HG02642 (cell line): ENCODE data around the gene MARVELD1.

Experiments
- ATAC-seq: cut with Tn5 transposase; IDR thresholded peaks from one replicate; pipeline ENCODE4 v1.9.1; 2021; ENCODE audit warnings: mild to moderate bottlenecking; ENCODE audit not compliant: unreplicated experiment, poor library complexity

The MARVELD1 gene

GRCh38 chr10:97719602-97720001 lies 6.1 kb downstream of the MARVELD1 start:
- ATAC-seq: no peak

GRCh38 chr10:97721871-97722780 lies 8.6 kb downstream of the MARVELD1 start:
- ATAC-seq: no peak

GRCh38 chr10:97723001-97723400 lies 9.5 kb downstream of the MARVELD1 start:
- ATAC-seq: no peak

- ATAC-seq: no peak
Measured at GRCh38 chr10:97724341-97724941, 10.9 kb downstream of the MARVELD1 start.

- no peak for ATAC-seq
Measured at GRCh38 chr10:97726636-97727178, 13.2 kb downstream of the MARVELD1 start.

- ATAC-seq: no peak
Measured at GRCh38 chr10:97729014-97729413, 15.5 kb downstream of the MARVELD1 start.

GRCh38 chr10:97731346-97732051 lies 18.0 kb downstream of the MARVELD1 start:
- ATAC-seq: no peak

GRCh38 chr10:97732052-97732359 lies 18.5 kb downstream of the MARVELD1 start:
- no peak for ATAC-seq

- no peak for ATAC-seq
Measured at GRCh38 chr10:97733256-97733655, 19.7 kb downstream of the MARVELD1 start.

- no peak for ATAC-seq
Measured at GRCh38 chr10:97734021-97734420, 20.5 kb downstream of the MARVELD1 start.

GRCh38 chr10:97736403-97736901 lies 22.9 kb downstream of the MARVELD1 start:
- ATAC-seq: peak; percentile 23

GRCh38 chr10:97736902-97737769 lies 23.6 kb downstream of the MARVELD1 start, which contains the start of gene ZFYVE27:
TSS of gene ZFYVE27 (plus strand) at chr10:97737128. CDS start at chr10:97738478, 1,350 bp downstream.
- ATAC-seq: peak; percentile 89

- peak; percentile 9 for ATAC-seq
Measured at GRCh38 chr10:97737770-97738265, 24.3 kb downstream of the MARVELD1 start.

GRCh38 chr10:97738616-97739015 lies 25.1 kb downstream of the MARVELD1 start:
- ATAC-seq: no peak

- no peak for ATAC-seq
Measured at GRCh38 chr10:97740613-97741012, 27.1 kb downstream of the MARVELD1 start.

- ATAC-seq: no peak
Measured at GRCh38 chr10:97743169-97743943, 29.8 kb downstream of the MARVELD1 start.

- no peak for ATAC-seq
Measured at GRCh38 chr10:97744405-97745035, 31.0 kb downstream of the MARVELD1 start.

- no peak for ATAC-seq
Measured at GRCh38 chr10:97747573-97747972, 34.0 kb downstream of the MARVELD1 start.
